HepG2 (cell line): ENCODE data around the gene FXYD1. TPM values are rescaled to one million over a fixed set of nuclear protein-coding genes. Genes with fewer than 3 reads are reported as not detected.

ENCODE experiments used
- ATAC-seq: fragments of 200-7000 bp; cut with Tn5 transposase; 3 replicates; pipeline ENCODE4 v1.9.1; 2020; ENCODE audit warnings: mild to moderate bottlenecking, moderate library complexity
- BruUV-seq: library from RNA; stranded (reverse); fragments of 400-500 nt; replicated peaks from 2 replicates; lab custom pipeline; 2021; lab: Mats Ljungman, UMichigan
- CTCF ChIA-PET: fragments of 300-600 bp; formaldehyde crosslinking; extraction: SDS; loops from one replicate; lab custom pipeline; 2021; ENCODE audit warnings: low total read pairs, inconsistent platforms, low intra/inter-chr PET ratio; lab: Yijun Ruan, JAX
- POLR2A ChIA-PET: fragments of 350-600 bp; sonication (Branson Sonifier 250); formaldehyde crosslinking; loops from one replicate; lab custom pipeline; 2020; ENCODE audit warnings: antibody characterized with exemption, inconsistent platforms; lab: Yijun Ruan, JAX
- DNase-seq: peaks from one replicate; pipeline ENCODE4 v3.0.0-alpha.2; 2015; ENCODE audit warnings: low spot score
- FAIRE-seq: peaks from 3 replicates; lab custom pipeline; 2011; peaks lifted over from hg19 to GRCh38; lab: Jason Lieb, UNC
- H2AFZ ChIP-seq: one replicate; pipeline ENCODE4 v1.6.1; 2011; ENCODE audit warnings: low read length, inconsistent platforms
- H3K27ac ChIP-seq: fragments of 300-600 bp; 3 replicates; pipeline ENCODE4 v1.8.0; 2011; ENCODE audit warnings: mixed run types, mild to moderate bottlenecking, mixed read lengths, low read length, inconsistent platforms; ENCODE audit not compliant: insufficient read depth; ENCODE audit errors: extremely low read length
- H3K27me3 ChIP-seq, 2 experiments: fragments of 200-600 bp in 1 of 2; 2 replicates in 1 of 2; 3 replicates in 1 of 2; pipeline versions ENCODE4 v1.6.0 to v1.8.0; 2011; ENCODE audit warnings: low read length in 2 of 2, mild to moderate bottlenecking in 2 of 2, moderate library complexity in 2 of 2, inconsistent platforms in 1 of 2; ENCODE audit not compliant: insufficient read depth in 2 of 2, control insufficient read depth in 1 of 2
- H3K36me3 ChIP-seq, 2 experiments: fragments of 200-600 bp in 1 of 2; replicated peaks in 1 of 2; 2 replicates in 1 of 2; 3 replicates in 1 of 2; pipeline versions ENCODE4 v1.5.1 to v1.8.0; 2011; ENCODE audit warnings: low read length in 2 of 2, inconsistent platforms in 1 of 2; ENCODE audit not compliant: insufficient read depth in 2 of 2, control insufficient read depth in 1 of 2
- H3K4me1 ChIP-seq: 2 replicates; pipeline ENCODE4 v1.5.1; 2012; ENCODE audit warnings: low read length, inconsistent platforms; ENCODE audit not compliant: insufficient read depth
- H3K4me2 ChIP-seq: 2 replicates; pipeline ENCODE4 v1.6.0; 2011; ENCODE audit warnings: low read depth, low read length, inconsistent platforms
- H3K4me3 ChIP-seq, 3 experiments: fragments of 200-600 bp in 1 of 3; sonication (generic), shearing (Covaris generic) in 1 of 3; replicated peaks in 1 of 3; 2 replicates each; pipeline ENCODE4 v1.5.1; 2011 to 2016; ENCODE audit warnings: low read length in 3 of 3, inconsistent platforms in 2 of 3, low read depth in 2 of 3, mild to moderate bottlenecking in 2 of 3, control low read depth in 1 of 3, mixed read lengths in 1 of 3; ENCODE audit not compliant: insufficient read depth in 1 of 3
- H3K79me2 ChIP-seq: one replicate; pipeline ENCODE4 v1.6.1; 2011; ENCODE audit warnings: low read length, inconsistent platforms; ENCODE audit not compliant: insufficient read depth
- H3K9ac ChIP-seq: 2 replicates; pipeline ENCODE4 v1.6.0; 2011; ENCODE audit warnings: mild to moderate bottlenecking, low read depth, low read length, inconsistent platforms; ENCODE audit not compliant: insufficient read depth
- H3K9me3 ChIP-seq: 2 replicates; pipeline ENCODE4 v1.5.1; 2012; ENCODE audit warnings: mild to moderate bottlenecking, low read length
- H4K20me1 ChIP-seq: 2 replicates; pipeline ENCODE4 v1.6.0; 2011; ENCODE audit warnings: inconsistent platforms, mild to moderate bottlenecking, low read length, moderate library complexity; ENCODE audit not compliant: insufficient read depth
- THAP11 ChIP-seq: IDR thresholded peaks from 2 replicates; pipeline ENCODE4 v1.6.1; 2016; ENCODE audit warnings: missing biosample characterization, missing genetic modification reagents
- ZNF431 ChIP-seq: sonication (generic); formaldehyde crosslinking; IDR thresholded peaks from 2 replicates; pipeline ENCODE4 v1.9.0; 2022; ENCODE audit warnings: missing genetic modification reagents, low read depth, mild to moderate bottlenecking, borderline replicate concordance
- ZNF598 ChIP-seq: sonication (generic); formaldehyde crosslinking; IDR thresholded peaks from 2 replicates; pipeline ENCODE4 v1.5.1; 2020; ENCODE audit warnings: mild to moderate bottlenecking, missing genetic modification reagents, borderline replicate concordance
- WGBS: methylation state at CpG from one replicate; pipeline ENCODE4 v1.1.6; 2017; ENCODE audit warnings: low lambda C conversion rate; 5-methylcytosine and 5-hydroxymethylcytosine counted together
- in situ Hi-C: cut with HindIII; loops from 2 replicates; pipeline ENCODE4 v1.10.0; 2017; ENCODE audit warnings: low pct_unique_long_range_greater_than_20kb; ENCODE audit not compliant: extremely low pct_ligation_motif_present
- intact Hi-C: fragments of 100-400 bp; cut with micrococcal nuclease; formaldehyde crosslinking; loops from one replicate; pipeline ENCODE4 v1.10.0; 2022; ENCODE audit not compliant: unreplicated experiment
- polyA plus RNA-seq, 8 experiments: library from polyadenylated mRNA; depleted of rRNA in 3 of 8; stranded (reverse) in 7 of 8; unstranded in 1 of 8; fragments of >200 nt; fragmentation: Illumina TruSeq in 4 of 8; extraction: Trizol in 4 of 8; gene quantifications; 2 replicates each; pipeline versions ENCODE4 v1.2.1 to v1.2.3, GENCODE V29; 2011 to 2016; ENCODE audit warnings: low read depth in 4 of 8, missing spikeins in 1 of 8, mixed read lengths in 1 of 8; ENCODE audit not compliant: insufficient read depth in 1 of 8
- total RNA-seq, 5 experiments: library from RNA; depleted of rRNA; stranded (reverse); fragments of >200 nt; fragmentation: Illumina TruSeq; extraction: Trizol; gene quantifications; 2 replicates each; pipeline ENCODE4 v1.2.3, GENCODE V29; 2016; ENCODE audit warnings: low read depth in 1 of 5
- TF ChIP-seq, protein P1 (sequence below): sonication (generic); formaldehyde crosslinking; IDR thresholded peaks from 2 replicates; pipeline ENCODE4 v1.4.0; 2020; ENCODE audit warnings: missing genetic modification reagents
- TF ChIP-seq, protein P2 (sequence below): sonication (generic); formaldehyde crosslinking; IDR thresholded peaks from 2 replicates; pipeline ENCODE4 v1.4.0; 2020; ENCODE audit warnings: missing genetic modification reagents, borderline replicate concordance

FXYD1 gene
- total and polyA plus RNA-seq, 2 of the 13 experiments (the other 11 are each of a cell fraction or from before 2014, with no cell fraction given) = 31.2 TPM; not detected in 1

DNA sequence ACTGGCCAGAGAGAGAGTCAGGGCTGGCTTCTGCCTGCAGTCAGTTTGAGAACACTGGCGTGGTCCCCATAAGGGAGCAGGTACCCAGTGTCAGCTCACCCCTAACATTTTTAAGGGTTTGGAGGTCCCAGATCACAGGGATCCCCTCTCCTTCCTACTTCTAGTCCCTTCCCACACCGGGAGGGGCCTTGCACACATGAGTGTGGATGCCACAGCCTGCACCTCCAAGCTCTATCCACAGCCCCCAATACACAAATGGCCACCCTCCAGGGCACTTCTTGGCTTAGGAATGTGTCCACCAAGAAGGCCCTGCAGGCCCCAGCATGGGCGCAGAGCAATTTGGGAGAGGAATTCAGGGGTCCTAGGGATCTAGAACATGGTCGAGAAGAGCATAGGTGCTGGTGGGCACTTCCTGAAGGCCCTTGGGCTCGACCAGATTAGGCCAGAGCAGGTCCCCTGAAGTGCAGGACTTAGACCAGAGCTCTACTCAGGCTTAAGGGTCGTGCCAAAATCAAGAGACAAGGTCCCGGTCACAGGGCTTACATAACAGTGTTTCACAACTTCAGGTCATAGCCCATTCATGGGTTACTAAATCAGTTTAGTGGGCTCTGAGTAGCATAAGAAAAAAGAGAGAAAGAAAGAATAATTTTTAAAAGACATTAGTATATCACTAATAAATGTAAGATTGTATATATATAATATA lies 31.9 kb downstream of the FXYD1 start (continued):
- TF ChIP-seq, protein P1, sequence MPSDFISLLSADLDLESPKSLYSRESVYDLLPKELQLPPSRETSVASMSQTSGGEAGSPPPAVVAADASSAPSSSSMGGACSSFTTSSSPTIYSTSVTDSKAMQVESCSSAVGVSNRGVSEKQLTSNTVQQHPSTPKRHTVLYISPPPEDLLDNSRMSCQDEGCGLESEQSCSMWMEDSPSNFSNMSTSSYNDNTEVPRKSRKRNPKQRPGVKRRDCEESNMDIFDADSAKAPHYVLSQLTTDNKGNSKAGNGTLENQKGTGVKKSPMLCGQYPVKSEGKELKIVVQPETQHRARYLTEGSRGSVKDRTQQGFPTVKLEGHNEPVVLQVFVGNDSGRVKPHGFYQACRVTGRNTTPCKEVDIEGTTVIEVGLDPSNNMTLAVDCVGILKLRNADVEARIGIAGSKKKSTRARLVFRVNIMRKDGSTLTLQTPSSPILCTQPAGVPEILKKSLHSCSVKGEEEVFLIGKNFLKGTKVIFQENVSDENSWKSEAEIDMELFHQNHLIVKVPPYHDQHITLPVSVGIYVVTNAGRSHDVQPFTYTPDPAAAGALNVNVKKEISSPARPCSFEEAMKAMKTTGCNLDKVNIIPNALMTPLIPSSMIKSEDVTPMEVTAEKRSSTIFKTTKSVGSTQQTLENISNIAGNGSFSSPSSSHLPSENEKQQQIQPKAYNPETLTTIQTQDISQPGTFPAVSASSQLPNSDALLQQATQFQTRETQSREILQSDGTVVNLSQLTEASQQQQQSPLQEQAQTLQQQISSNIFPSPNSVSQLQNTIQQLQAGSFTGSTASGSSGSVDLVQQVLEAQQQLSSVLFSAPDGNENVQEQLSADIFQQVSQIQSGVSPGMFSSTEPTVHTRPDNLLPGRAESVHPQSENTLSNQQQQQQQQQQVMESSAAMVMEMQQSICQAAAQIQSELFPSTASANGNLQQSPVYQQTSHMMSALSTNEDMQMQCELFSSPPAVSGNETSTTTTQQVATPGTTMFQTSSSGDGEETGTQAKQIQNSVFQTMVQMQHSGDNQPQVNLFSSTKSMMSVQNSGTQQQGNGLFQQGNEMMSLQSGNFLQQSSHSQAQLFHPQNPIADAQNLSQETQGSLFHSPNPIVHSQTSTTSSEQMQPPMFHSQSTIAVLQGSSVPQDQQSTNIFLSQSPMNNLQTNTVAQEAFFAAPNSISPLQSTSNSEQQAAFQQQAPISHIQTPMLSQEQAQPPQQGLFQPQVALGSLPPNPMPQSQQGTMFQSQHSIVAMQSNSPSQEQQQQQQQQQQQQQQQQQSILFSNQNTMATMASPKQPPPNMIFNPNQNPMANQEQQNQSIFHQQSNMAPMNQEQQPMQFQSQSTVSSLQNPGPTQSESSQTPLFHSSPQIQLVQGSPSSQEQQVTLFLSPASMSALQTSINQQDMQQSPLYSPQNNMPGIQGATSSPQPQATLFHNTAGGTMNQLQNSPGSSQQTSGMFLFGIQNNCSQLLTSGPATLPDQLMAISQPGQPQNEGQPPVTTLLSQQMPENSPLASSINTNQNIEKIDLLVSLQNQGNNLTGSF = no peak

DNA sequence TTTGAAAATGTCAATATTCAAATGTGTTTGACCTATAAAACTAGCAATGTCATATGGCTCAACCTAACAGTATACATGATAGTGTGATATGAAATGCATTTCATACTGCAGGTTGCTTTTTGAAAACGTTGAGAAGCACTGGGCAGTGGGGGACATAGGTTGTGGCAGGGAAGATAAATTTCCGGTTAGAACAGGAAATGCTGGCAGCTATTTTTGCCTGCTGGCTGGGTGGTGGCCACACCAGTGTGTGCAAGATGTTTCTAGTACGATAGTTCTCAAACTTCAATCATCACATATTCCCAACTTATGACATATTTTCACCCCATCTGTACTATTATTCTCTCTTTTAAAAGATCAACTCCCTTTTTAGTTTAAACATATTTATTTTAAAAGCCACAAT lies 33.1 kb downstream of the FXYD1 start:
- peaks cover under 1% of the 10 kb centered on the region; the same call in 1 of the 2 replicates for H3K9me3 ChIP-seq
- ATAC-seq (no peak), FAIRE-seq (no peak), DNase-seq (no peak)
- H3K27me3 ChIP-seq = peaks cover 0 to 6% of the 10 kb centered on the region in 2 experiments; a peak in 2 of 5 replicates
- H3K36me3 ChIP-seq = no peaks in the 10 kb centered on the region
- no peaks in the 10 kb centered on the region for H3K4me1 ChIP-seq
- no peak overlapping the region for H3K4me2 ChIP-seq
- no peak overlapping the region for H3K27ac ChIP-seq
- H3K79me2 ChIP-seq = no peaks in the 10 kb centered on the region
- POLR2A ChIA-PET = no interaction called here
- no TSS peak for BruUV-seq
- CTCF ChIA-PET = no interaction called here
- no peak overlapping the region for H2AFZ ChIP-seq
- intact Hi-C loops = no loop called here
- in situ Hi-C loops = no loop called here
- H3K4me3 ChIP-seq = no peak overlapping the region
- no peak overlapping the region for H3K9ac ChIP-seq
- WGBS = 60% methylated on average over 3 of the region's 3 CpGs
- no peaks in the 10 kb centered on the region for H4K20me1 ChIP-seq
- TF ChIP-seq THAP11 (CRISPR knock-in tag) = no peak
- TF ChIP-seq, protein P2, sequence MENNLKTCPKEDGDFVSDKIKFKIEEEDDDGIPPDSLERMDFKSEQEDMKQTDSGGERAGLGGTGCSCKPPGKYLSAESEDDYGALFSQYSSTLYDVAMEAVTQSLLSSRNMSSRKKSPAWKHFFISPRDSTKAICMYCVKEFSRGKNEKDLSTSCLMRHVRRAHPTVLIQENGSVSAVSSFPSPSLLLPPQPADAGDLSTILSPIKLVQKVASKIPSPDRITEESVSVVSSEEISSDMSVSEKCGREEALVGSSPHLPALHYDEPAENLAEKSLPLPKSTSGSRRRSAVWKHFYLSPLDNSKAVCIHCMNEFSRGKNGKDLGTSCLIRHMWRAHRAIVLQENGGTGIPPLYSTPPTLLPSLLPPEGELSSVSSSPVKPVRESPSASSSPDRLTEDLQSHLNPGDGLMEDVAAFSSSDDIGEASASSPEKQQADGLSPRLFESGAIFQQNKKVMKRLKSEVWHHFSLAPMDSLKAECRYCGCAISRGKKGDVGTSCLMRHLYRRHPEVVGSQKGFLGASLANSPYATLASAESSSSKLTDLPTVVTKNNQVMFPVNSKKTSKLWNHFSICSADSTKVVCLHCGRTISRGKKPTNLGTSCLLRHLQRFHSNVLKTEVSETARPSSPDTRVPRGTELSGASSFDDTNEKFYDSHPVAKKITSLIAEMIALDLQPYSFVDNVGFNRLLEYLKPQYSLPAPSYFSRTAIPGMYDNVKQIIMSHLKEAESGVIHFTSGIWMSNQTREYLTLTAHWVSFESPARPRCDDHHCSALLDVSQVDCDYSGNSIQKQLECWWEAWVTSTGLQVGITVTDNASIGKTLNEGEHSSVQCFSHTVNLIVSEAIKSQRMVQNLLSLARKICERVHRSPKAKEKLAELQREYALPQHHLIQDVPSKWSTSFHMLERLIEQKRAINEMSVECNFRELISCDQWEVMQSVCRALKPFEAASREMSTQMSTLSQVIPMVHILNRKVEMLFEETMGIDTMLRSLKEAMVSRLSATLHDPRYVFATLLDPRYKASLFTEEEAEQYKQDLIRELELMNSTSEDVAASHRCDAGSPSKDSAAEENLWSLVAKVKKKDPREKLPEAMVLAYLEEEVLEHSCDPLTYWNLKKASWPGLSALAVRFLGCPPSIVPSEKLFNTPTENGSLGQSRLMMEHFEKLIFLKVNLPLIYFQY (CRISPR knock-in tag) = no peak
- TF ChIP-seq ZNF431 (CRISPR knock-in tag) = no peak
- no peak for TF ChIP-seq ZNF598 (CRISPR knock-in tag)
